HG03457 (cell line): ENCODE results near the gene LIME1.

ENCODE experiments used
- ATAC-seq: cut with Tn5 transposase; IDR thresholded peaks from one replicate; pipeline ENCODE4 v1.9.1; 2021; ENCODE audit warnings: moderate number of reproducible peaks; ENCODE audit not compliant: unreplicated experiment

Gene LIME1

GRCh38 chr20:63748934-63749270 lies 12.4 kb downstream of the LIME1 start:
- no peak for ATAC-seq

- no peak for ATAC-seq
These were observed 13.4 kb downstream of the LIME1 start for GRCh38 chr20:63749597-63750508.

GRCh38 chr20:63750807-63751470 lies 14.5 kb downstream of the LIME1 start:
- ATAC-seq = no peak

- ATAC-seq = no peak
These were observed 15.2 kb downstream of the LIME1 start for GRCh38 chr20:63751471-63752271.

DNA sequence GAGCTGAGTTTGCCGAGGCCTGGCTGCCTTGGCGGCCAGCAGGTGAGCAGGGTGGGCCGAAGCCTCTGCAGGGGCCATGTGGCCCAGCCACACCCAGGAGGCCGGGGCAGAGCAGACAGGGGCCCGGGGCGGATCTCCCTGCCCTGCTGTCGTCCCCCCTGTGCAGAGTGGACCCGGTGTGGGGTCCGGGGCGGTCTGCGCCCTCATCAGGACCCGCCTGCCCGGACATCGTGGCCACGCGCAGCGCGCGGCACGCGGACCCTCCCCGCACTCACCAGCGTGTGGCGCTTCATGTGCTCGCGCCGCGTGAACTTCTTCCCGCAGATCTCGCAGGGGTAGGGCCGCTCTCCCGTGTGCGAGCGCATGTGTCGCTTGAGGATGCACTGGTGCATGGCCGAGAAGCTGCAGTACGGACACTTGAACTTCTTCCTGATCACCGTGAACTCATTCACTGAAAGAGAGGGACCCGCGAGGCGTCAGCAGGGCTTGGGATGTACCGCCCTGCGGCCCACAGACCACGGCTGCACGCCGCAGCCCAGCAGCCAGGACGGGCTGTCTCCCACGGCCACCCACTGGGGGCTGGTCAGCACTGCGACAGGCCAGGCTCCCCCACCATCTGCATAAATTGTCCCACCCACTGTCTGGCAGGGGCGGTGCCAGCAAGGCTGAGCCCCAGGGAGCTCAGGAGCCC lies 16.1 kb downstream of the LIME1 start:
- ATAC-seq = no peak

DNA sequence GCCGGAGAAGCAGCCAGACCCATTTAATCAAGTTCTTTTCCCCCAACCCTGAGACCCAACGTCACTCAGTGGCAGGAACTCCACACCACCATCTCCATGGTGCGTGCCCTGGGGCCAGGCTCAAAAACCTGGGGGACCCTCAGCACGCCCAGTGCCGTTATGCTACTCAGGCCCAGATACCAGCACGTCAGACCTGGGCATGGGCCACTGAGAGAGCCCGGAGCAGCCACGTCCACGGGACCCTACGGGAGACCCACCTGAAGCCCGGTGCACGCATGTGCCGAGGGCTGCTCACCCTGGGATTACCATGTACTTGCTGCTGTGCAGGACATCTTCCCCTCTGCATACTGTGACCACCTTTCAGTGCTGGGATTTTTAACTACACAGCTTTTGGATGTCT lies 16.9 kb downstream of the LIME1 start:
- no peak for ATAC-seq

- no peak for ATAC-seq
These were observed 17.5 kb downstream of the LIME1 start for GRCh38 chr20:63754008-63754407.

GRCh38 chr20:63755933-63756647 lies 19.6 kb downstream of the LIME1 start:
- no peak for ATAC-seq

DNA sequence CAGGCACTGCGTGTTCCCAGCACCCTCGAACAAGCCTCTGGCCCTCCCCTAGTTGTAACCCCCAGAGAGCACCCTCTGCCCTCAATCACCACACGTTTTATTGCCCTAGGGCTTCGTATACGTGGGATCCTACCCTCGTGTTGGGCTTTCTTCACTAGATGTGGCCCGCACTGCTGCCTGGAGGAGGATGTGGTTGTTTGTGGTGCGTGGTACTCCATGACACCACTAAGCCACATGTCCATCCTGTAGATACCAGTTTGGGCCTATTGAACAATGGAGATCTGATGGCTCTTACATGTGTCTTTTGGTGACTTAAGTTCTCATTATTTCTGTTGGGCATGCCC lies 20.2 kb downstream of the LIME1 start:
- ATAC-seq = no peak

DNA sequence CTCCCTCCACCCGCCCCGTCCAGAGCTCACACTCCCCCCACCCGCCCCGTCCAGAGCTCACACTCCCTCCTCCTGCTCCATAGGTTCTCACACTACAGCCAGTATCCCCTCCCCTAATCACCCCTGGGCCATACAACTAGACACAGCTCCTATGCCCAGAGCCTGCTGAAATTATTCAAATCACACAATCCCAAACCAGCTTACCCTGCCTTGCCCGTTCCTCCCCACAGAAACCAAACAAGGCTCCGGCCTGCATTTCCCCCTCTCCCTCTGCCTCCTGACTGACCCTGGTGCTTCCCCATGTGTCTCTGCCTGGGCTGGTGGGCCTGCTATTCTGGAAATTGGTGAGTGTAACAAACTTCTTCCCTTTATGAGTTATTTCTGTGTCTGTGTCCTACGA lies 21.7 kb downstream of the LIME1 start:
- ATAC-seq = no peak

- no peak for ATAC-seq
These were observed 23.0 kb downstream of the LIME1 start for GRCh38 chr20:63759377-63759901.

- ATAC-seq = no peak
These were observed 28.8 kb downstream of the LIME1 start for GRCh38 chr20:63765082-63765873.

GRCh38 chr20:63765902-63766301 lies 29.4 kb downstream of the LIME1 start:
- ATAC-seq = no peak

- ATAC-seq = no peak
These were observed 30.4 kb downstream of the LIME1 start for GRCh38 chr20:63766695-63767426.

- no peak for ATAC-seq
These were observed 31.0 kb downstream of the LIME1 start for GRCh38 chr20:63767456-63767855.

DNA sequence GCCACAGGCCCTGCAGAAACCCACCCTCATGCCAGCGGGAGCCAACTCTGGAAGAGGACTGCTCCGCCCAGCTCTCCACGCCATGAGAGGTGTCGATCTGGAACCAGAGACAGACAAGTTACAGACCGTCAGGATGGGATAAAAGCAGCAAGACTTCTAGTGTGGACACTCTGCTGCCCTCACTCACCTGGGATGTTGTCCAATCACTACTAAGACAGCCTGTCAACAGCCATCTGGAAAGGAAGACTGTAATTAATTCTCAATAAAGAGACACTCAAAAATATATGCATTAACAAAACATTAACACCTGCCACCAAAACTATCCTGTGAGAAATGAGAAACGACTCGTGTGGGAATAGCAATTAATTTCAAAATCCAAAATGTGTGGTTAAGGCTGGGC lies 31.4 kb downstream of the LIME1 start:
- ATAC-seq = no peak

GRCh38 chr20:63768591-63769515 lies 32.4 kb downstream of the LIME1 start:
- no peak for ATAC-seq
